ENCODE results near the gene PTPRN2. TPM values are rescaled to one million over a fixed set of nuclear protein-coding genes. Genes with fewer than 3 reads are reported as not detected.

PTPRN2 gene
- total RNA-seq, 1 experiment from 2014 or later: 1.2 TPM

DNA sequence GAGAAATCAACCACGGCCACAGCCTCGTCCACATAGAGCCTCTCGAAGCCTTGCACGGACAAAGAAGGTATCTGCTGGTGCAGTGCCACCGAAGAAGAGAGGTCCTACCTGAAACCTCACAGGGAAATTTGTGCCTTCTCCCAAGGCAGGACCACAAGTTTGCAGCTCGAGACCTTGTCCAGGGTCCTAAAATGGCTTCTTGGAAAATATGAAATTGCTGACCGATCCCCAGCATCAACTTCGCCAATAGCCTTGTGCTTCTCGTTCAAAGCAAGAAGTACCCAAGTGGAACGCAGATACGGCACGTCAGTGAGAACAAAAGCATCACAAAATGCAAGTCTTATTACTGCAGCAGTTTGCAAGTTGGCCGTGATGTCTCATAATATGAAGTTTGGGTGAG is 24.6 kb downstream of the PTPRN2 start:
- no peak for DNase-seq (ENCODE audit: low read depth in 1 of 2, low spot score in 2 of 2)
- Histone ChIP-seq H3K4me3 (no peak overlapping the region), H3K36me3 (no peaks in the 10 kb centered on the region), H3K27ac (no peak overlapping the region), H3K27me3 (replicated peaks) (no peaks in the 10 kb centered on the region), H3K4me1 (replicated peaks) (peaks cover 14% of the 10 kb centered on the region), H3K9me3 (replicated peaks) (no peaks in the 10 kb centered on the region)

DNA sequence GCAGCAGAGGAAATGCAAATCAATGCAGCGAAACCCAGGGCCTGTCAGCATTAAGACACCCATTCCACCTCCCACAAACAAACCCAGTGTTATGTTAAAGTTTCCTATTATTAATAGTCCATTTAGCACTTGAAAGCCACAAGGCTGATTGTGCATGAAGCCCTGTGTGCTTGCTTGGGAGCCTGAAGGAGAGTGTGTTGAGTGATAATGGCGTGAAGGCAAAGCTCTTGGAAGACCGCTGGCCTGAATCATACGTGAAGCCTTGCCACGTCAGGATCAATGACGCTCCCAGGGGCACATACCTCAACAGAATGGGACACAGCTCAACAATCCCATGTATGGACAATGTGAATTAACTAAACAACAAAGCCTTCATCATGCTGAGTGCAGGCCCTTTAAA is 25.1 kb downstream of the PTPRN2 start:
- no peaks in the 10 kb centered on the region for H3K9me3 ChIP-seq (replicated peaks)
- no peak overlapping the region for H3K4me3 ChIP-seq
- no peak overlapping the region for H3K27ac ChIP-seq
- peaks cover 14% of the 10 kb centered on the region for H3K4me1 ChIP-seq (replicated peaks)
- DNase-seq (ENCODE audit: low read depth in 1 of 2, low spot score in 2 of 2): no peak
- H3K27me3 ChIP-seq (replicated peaks): no peaks in the 10 kb centered on the region
- no peaks in the 10 kb centered on the region for H3K36me3 ChIP-seq

DNA sequence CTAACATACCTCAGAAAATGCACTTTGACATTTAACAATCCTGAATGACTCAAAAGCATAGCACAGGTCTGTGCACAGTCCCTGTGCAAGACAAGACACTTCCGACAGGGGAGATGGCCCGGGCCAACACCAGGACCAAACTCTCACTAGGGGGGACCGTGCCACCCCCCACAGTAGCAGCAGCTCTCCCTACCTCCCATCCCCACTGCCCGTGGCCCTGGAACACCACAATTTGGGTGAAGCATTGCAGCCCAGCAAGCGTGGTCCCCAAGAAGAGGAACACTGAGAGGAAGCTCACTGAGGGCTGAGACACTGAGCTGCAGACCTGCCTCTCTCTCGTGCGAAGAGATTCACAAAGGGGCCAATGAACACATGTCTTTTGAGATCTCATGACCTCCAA is 26.0 kb downstream of the PTPRN2 start:
- H3K27ac ChIP-seq: no peak overlapping the region

DNA sequence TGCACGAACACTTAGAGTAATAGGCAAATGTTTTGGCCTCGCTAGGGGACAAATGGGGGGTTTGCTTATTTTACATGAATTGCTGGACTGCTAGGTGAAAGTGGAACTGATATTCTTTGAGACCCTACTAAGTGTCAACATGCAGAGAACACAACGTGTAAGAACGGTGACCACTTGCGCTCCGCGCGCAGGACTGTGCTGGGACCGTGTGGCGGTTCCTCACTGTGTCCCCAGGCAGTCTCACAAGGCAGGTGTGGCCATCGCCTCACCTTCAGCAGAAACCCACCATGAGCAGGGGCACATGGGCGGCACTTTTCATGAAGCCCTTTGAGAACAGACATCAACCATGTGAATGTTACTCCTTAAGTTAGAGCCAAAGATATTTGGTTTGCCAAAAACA is 27.2 kb downstream of the PTPRN2 start:
- no peaks in the 10 kb centered on the region for H3K27me3 ChIP-seq (replicated peaks)
- DNase-seq (ENCODE audit: low read depth in 1 of 2, low spot score in 2 of 2): no peak
- H3K27ac ChIP-seq: no peak overlapping the region
- H3K9me3 ChIP-seq (replicated peaks): no peaks in the 10 kb centered on the region
- peaks cover 14% of the 10 kb centered on the region for H3K4me1 ChIP-seq (replicated peaks)
- no peak overlapping the region for H3K4me3 ChIP-seq
- no peaks in the 10 kb centered on the region for H3K36me3 ChIP-seq

More for the DNA sequence above, 26.0 kb downstream of the PTPRN2 start:
- DNase-seq (ENCODE audit: low read depth in 1 of 2, low spot score in 2 of 2): no peak
- no peaks in the 10 kb centered on the region for H3K9me3 ChIP-seq (replicated peaks)
- H3K36me3 ChIP-seq: no peaks in the 10 kb centered on the region
- H3K27me3 ChIP-seq (replicated peaks): no peaks in the 10 kb centered on the region
- H3K4me1 ChIP-seq (replicated peaks): peaks cover 14% of the 10 kb centered on the region
- no peak overlapping the region for H3K4me3 ChIP-seq

DNA sequence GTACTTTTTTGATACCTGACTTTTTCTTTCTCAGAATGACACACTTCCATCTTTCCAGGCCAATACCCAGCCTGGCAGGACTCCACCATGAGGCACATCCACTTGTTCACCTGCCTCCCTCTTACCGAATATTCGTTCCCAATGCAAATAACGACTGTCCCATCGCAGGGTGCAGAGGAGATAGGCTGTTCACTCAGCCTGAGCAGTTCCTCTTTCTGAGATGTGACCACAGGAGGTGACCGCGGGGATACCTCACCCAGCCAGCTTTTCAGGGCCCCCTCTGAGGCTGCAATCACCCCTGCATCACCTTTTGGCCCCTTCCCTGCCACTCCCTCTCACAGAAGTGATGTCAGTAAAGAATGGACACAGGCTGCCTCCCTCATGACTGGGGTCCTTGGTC is 28.3 kb downstream of the PTPRN2 start:
- DNase-seq (ENCODE audit: low read depth in 1 of 2, low spot score in 2 of 2): no peak
- H3K4me1 ChIP-seq (replicated peaks): peaks cover 4% of the 10 kb centered on the region
- no peaks in the 10 kb centered on the region for H3K9me3 ChIP-seq (replicated peaks)
- no peaks in the 10 kb centered on the region for H3K36me3 ChIP-seq
- H3K27ac ChIP-seq: no peak overlapping the region
- no peaks in the 10 kb centered on the region for H3K27me3 ChIP-seq (replicated peaks)
- no peak overlapping the region for H3K4me3 ChIP-seq

DNA sequence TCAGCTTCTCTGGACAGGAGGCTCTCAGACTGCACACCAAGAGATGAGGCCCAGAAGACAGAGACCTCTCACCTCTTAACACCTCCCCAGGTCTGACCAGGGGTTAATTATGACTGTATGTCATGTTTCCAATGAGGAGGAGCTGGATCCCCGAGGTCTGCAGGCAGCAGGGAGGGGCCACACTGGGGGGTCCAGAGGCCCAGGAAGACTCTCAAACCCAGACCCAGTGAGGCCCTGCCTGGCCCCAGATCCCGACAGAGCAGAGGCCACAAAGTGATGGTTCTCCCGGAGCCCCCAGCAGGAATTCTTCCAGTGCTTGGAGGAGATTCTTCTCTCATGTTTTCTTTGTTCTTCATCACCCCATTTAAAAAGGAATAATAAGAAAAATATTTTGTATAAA is 28.8 kb downstream of the PTPRN2 start:
- H3K27ac ChIP-seq: no peak overlapping the region
- no peaks in the 10 kb centered on the region for H3K9me3 ChIP-seq (replicated peaks)
- H3K4me3 ChIP-seq: no peak overlapping the region
- no peaks in the 10 kb centered on the region for H3K4me1 ChIP-seq (replicated peaks)
- no peaks in the 10 kb centered on the region for H3K36me3 ChIP-seq
- DNase-seq (ENCODE audit: low read depth in 1 of 2, low spot score in 2 of 2): no peak
- no peaks in the 10 kb centered on the region for H3K27me3 ChIP-seq (replicated peaks)

DNA sequence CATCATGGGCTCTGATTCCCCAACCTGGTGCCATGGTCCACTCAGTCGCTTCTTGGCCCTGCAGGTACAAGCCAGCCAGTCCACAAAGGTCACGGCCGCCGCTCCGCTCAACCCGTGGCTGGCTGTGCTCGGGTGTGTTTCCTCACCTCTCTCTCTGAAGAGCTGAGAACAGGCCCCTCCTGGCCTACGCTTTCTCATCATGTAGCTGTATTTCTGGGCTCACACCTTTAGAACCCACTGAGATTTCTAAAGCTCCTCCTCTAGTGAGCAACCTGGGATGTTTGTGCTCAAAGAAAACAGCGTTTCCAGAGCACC is 30.2 kb downstream of the PTPRN2 start:
- H3K36me3 ChIP-seq: no peaks in the 10 kb centered on the region
- no peak for DNase-seq (ENCODE audit: low read depth in 1 of 2, low spot score in 2 of 2)
- H3K9me3 ChIP-seq (replicated peaks): no peaks in the 10 kb centered on the region
- H3K4me3 ChIP-seq: no peak overlapping the region
- no peaks in the 10 kb centered on the region for H3K4me1 ChIP-seq (replicated peaks)
- H3K27me3 ChIP-seq (replicated peaks): no peaks in the 10 kb centered on the region
- H3K27ac ChIP-seq: no peak overlapping the region

DNA sequence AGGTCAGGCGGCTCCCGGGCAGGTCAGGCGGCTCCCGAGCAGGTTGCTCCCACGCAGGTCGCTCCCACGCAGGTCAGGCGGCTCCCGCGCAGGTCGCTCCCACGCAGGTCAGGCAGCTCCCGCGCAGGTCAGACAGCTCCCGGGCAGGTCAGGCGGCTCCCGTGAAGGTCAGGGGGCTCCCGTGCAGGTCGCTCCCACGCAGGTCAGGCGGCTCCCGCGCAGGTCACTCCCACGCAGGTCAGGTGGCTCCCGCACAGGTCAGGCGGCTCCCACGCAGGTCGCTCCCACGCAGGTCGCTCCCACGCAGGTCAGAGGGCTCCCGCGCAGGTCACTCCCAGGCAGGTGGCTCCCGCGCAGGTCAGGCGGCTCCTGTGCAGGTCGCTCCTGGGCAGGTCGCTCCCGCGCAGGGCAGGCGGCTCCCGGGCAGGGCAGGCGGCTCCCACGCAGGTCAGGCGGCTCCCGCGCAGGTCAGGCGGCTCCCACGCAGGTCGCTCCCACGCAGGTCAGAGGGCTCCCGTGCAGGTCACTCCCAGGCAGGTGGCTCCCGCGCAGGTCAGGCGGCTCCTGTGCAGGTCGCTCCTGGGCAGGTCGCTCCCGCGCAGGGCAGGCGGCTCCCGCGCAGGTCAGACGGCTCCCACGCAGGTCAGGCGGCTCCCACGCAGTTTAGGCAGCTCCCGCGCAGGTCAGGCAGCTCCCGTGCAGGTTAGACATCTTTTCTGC is 30.7 kb downstream of the PTPRN2 start:
- no peaks in the 10 kb centered on the region for H3K9me3 ChIP-seq (replicated peaks)
- H3K36me3 ChIP-seq: no peaks in the 10 kb centered on the region

DNA sequence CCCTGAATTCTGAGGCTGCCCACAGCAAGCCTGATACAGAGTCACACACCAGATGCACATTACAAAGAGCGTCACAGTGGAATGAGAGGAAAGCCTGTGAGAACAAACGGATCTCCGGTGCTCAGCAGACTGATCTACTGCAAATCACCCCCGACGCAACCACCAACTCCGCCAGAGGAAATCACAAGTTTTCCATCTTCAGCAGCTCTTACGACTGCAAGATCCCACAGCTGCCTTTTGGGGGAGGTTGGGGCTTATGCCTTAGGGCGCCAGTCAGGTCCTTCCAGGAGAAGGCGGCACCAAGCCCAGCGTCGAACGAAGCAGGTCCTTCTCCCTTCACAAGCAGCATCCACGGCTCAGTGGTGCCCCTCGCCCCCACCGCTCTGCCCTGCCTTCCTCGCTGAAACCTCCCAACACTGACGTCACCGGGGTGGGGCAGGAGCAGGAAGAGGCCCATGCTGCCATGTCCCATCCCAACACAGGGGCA is 32.5 kb downstream of the PTPRN2 start:
- Histone ChIP-seq H3K4me3 (no peak overlapping the region), H3K27ac (no peak overlapping the region), H3K27me3 (replicated peaks) (no peaks in the 10 kb centered on the region), H3K36me3 (peaks cover 8% of the 10 kb centered on the region), H3K4me1 (replicated peaks) (peaks cover 11% of the 10 kb centered on the region), H3K9me3 (replicated peaks) (no peaks in the 10 kb centered on the region; the same call in 1 of the 2 replicates)
- DNase-seq (ENCODE audit: low read depth in 1 of 2, low spot score in 2 of 2): no peak

More for the DNA sequence above, 30.7 kb downstream of the PTPRN2 start:
- no peak overlapping the region for H3K4me3 ChIP-seq
- no peak overlapping the region for H3K27ac ChIP-seq
- no peak for DNase-seq (ENCODE audit: low read depth in 1 of 2, low spot score in 2 of 2)
- H3K4me1 ChIP-seq (replicated peaks): no peaks in the 10 kb centered on the region
- H3K27me3 ChIP-seq (replicated peaks): no peaks in the 10 kb centered on the region

DNA sequence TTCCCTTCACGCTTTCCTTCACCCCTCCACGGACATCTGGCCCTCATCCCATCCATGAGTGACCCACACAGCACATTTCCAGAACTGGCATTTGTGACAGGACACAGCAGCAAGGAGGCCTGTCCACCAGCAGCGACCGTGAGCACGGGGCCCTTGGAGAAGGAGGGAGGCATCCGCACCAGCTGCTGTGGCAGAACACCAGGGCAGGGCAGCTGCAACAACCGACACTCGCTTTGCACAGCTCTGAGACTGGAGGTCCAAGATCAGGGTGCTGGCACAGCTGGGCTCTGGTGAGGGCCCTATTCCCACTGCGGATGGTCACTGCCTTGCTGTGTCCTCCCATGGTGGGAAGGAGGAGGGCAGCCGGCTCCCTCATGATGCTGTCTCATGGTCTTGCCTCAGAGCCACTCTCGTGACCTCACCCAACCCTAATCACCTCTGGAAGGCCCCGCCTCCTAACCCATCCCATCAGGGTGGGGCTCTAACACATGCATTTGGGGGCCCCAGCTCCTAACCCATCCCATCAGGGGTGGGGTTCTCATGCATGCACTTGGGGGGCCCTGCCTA is 36.7 kb downstream of the PTPRN2 start:
- Histone ChIP-seq H3K9me3 (replicated peaks) (no peaks in the 10 kb centered on the region; the same call in 1 of the 2 replicates), H3K27me3 (replicated peaks) (no peaks in the 10 kb centered on the region), H3K4me3 (no peak overlapping the region), H3K36me3 (peaks cover 44% of the 10 kb centered on the region), H3K27ac (peak overlapping the region; percentile 62; the same call in 1 of the 2 replicates), H3K4me1 (replicated peaks) (peaks cover 35% of the 10 kb centered on the region)
- no peak for DNase-seq (ENCODE audit: low read depth in 1 of 2, low spot score in 2 of 2)

DNA sequence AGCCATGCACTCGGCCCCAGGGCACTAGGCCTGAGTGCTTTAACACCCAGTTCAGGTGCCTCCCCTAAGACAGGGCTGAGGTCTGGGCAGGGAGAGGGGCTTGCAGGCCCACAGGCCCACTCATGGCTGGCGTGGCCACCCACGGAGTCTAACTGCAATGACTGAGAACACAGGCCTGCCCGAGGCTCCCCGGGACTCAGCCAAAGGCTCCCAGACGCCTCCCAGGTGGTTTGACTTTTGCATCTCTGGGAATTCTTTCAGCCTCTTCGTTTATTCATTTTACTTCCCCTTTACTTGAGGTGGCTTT is 37.3 kb downstream of the PTPRN2 start:
- Histone ChIP-seq H3K4me1 (replicated peaks) (peaks cover 36% of the 10 kb centered on the region), H3K9me3 (replicated peaks) (no peaks in the 10 kb centered on the region; the same call in 1 of the 2 replicates), H3K27me3 (replicated peaks) (no peaks in the 10 kb centered on the region), H3K36me3 (peaks cover 50% of the 10 kb centered on the region), H3K27ac (peak overlapping the region; percentile 62), H3K4me3 (no peak overlapping the region)
- DNase-seq (ENCODE audit: low read depth in 1 of 2, low spot score in 2 of 2): peak; percentile 64 to 70

DNA sequence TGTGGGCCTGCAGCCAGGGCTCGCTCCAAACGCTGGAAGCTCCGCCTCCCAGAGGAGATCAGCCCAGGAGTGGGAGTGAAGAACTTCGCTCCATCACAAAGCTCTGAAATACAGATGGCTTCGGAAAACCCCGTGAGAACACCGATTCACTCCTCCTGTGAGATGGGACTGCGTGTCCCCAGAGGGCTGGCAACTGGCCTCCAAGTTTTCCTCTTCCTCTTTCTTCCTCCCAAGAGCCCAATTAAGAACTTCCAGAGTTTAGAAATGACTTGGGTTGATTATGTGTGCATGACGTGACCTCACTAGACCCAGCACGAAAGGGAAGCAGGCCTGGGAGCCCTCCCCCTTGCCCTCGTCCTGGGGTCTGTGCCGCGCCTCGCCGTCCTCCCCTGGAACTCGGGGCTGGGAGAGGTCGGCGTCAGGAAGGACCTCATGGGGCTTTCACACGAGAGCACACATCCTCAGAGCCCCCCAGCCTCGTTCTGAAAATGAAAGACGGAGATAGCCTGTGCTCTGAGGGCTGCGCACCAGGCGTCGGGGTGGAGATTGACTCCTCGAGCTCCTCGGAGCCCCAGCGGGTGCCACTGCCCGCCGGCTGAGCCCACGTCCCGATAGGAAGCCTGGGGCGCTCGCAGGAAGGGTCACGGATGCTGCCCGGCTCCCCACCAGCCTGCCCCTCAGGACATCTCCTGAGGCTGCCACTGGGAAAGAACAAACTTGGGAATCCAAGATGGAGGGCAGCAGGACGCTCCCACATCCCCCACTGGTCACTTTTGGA is 37.8 kb downstream of the PTPRN2 start:
- Histone ChIP-seq H3K27ac (peak overlapping the region; percentile 62), H3K4me3 (peak overlapping the region; percentile 12), H3K9me3 (replicated peaks) (no peaks in the 10 kb centered on the region; the same call in 1 of the 2 replicates), H3K36me3 (peaks cover 55% of the 10 kb centered on the region), H3K27me3 (replicated peaks) (no peaks in the 10 kb centered on the region), H3K4me1 (replicated peaks) (peaks cover 40% of the 10 kb centered on the region)
- peak; percentile 84 to 89 for DNase-seq (ENCODE audit: low read depth in 1 of 2, low spot score in 2 of 2)

DNA sequence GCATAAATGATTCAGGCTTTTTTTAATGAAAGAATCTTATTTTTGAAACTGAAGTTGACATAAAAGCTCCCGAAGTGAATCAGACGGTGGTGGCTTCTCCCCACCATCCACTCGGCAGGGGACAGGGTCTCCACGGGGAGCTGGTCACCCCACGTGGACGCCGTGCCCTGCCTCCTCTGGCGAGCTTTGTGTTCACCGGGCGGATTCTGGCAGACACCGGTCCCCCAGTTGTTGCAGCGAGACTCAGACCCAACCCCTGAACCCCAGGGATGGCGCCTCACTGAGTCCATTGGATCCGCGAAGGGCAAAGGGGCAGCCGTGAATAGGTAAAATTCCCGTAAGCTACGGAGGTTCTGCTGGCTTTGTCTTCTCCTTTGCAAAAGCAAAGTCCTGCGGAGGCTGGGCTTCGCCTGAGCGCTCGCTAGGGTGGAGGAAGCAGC is 38.4 kb downstream of the PTPRN2 start:
- Histone ChIP-seq H3K4me3 (peak overlapping the region; percentile 12), H3K36me3 (peaks cover 60% of the 10 kb centered on the region), H3K4me1 (replicated peaks) (peaks cover 46% of the 10 kb centered on the region), H3K27ac (peak overlapping the region; percentile 25), H3K27me3 (replicated peaks) (no peaks in the 10 kb centered on the region), H3K9me3 (replicated peaks) (no peaks in the 10 kb centered on the region; the same call in 1 of the 2 replicates)
- DNase-seq (ENCODE audit: low read depth in 1 of 2, low spot score in 2 of 2): no peak

DNA sequence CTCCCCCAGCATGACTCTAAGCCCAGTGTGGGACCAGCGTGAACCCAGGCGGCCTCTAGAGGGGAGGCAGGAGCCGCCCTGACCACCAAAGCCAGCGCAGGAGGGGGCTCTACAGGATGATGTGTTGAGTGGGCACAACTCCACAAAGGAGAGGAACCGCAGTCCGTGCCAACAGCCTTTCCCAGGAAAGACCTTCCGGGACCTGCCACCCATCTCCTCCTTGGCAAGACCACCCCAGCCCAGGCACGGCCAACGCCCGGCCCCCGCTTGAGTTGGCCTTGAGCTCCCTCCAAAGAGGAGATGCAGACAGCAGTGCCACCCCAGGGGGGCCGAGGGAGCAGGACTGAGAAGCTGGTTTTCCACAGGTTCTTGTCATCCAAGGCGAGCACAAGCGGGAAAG is 38.9 kb downstream of the PTPRN2 start:
- Histone ChIP-seq H3K4me3 (no peak overlapping the region), H3K27me3 (replicated peaks) (no peaks in the 10 kb centered on the region), H3K27ac (peak overlapping the region; percentile 25), H3K36me3 (peaks cover 65% of the 10 kb centered on the region), H3K4me1 (replicated peaks) (peaks cover 51% of the 10 kb centered on the region), H3K9me3 (replicated peaks) (no peaks in the 10 kb centered on the region; the same call in 1 of the 2 replicates)
- DNase-seq (ENCODE audit: low read depth in 1 of 2, low spot score in 2 of 2): no peak
